H9 (cell line): ENCODE data around the gene TMTC3. TPM values are rescaled to one million over a fixed set of nuclear protein-coding genes. Genes with fewer than 3 reads are reported as not detected.

Experiments
- DNase-seq: peaks from one replicate; pipeline ENCODE4 v3.0.0-alpha.2; 2017
- H2AFZ ChIP-seq: one replicate; pipeline ENCODE4 v1.6.1; 2013; ENCODE audit warnings: mild to moderate bottlenecking, low read length, control low read depth, moderate library complexity
- H2AK5ac ChIP-seq: 2 replicates; pipeline ENCODE4 v1.6.1; 2013; ENCODE audit warnings: low read length, control low read depth, mixed read lengths; ENCODE audit not compliant: insufficient read length
- H2BK120ac ChIP-seq: one replicate; pipeline ENCODE4 v1.6.1; 2013; ENCODE audit warnings: low read depth, mild to moderate bottlenecking, low read length, control low read depth, inconsistent platforms; ENCODE audit not compliant: poor library complexity, severe bottlenecking
- H2BK12ac ChIP-seq: 2 replicates; pipeline ENCODE4 v1.6.1; 2013; ENCODE audit warnings: low read length, control low read depth, mixed read lengths, low read depth; ENCODE audit not compliant: insufficient read length
- H2BK15ac ChIP-seq: 2 replicates; pipeline ENCODE4 v1.6.1; 2013; ENCODE audit warnings: low read depth, low read length, control low read depth
- H2BK20ac ChIP-seq: one replicate; pipeline ENCODE4 v1.6.1; 2013; ENCODE audit warnings: low read depth, mild to moderate bottlenecking, low read length, control low read depth, inconsistent platforms; ENCODE audit not compliant: poor library complexity, severe bottlenecking
- H2BK5ac ChIP-seq: 2 replicates; pipeline ENCODE4 v1.6.1; 2013; ENCODE audit warnings: low read length, control low read depth, mixed read lengths; ENCODE audit not compliant: insufficient read length
- H3K14ac ChIP-seq: 2 replicates; pipeline ENCODE4 v1.6.1; 2013; ENCODE audit warnings: low read length, control low read depth; ENCODE audit not compliant: insufficient read depth
- H3K18ac ChIP-seq: 2 replicates; pipeline ENCODE4 v1.6.1; 2013; ENCODE audit warnings: low read depth, mild to moderate bottlenecking, mixed read lengths, low read length, control low read depth; ENCODE audit not compliant: insufficient read length
- H3K23ac ChIP-seq: 2 replicates; pipeline ENCODE4 v1.6.1; 2013; ENCODE audit warnings: low read length, control low read depth, mixed read lengths, low read depth; ENCODE audit not compliant: insufficient read length
- H3K23me2 ChIP-seq: 2 replicates; pipeline ENCODE4 v1.6.1; 2013; ENCODE audit warnings: low read depth, mild to moderate bottlenecking, mixed read lengths, low read length, control low read depth; ENCODE audit not compliant: insufficient read length, poor library complexity, severe bottlenecking
- H3K27ac ChIP-seq: 2 replicates; pipeline ENCODE4 v1.5.1; 2013; ENCODE audit warnings: low read length, control low read depth, mixed read lengths, low read depth; ENCODE audit not compliant: insufficient read length
- H3K27me3 ChIP-seq: 2 replicates; pipeline ENCODE4 v1.6.1; 2013; ENCODE audit warnings: low read length, control low read depth, inconsistent platforms; ENCODE audit not compliant: insufficient read depth
- H3K4ac ChIP-seq: 2 replicates; pipeline ENCODE4 v1.6.1; 2013; ENCODE audit warnings: low read depth, mild to moderate bottlenecking, control low read depth, inconsistent platforms, low read length, moderate library complexity
- H3K4me1 ChIP-seq: 2 replicates; pipeline ENCODE4 v1.6.1; 2013; ENCODE audit warnings: low read length, control low read depth, inconsistent platforms; ENCODE audit not compliant: insufficient read depth
- H3K4me2 ChIP-seq: 2 replicates; pipeline ENCODE4 v1.6.1; 2013; ENCODE audit warnings: low read length, control low read depth, mixed read lengths; ENCODE audit not compliant: insufficient read length, insufficient read depth
- H3K56ac ChIP-seq: 2 replicates; pipeline ENCODE4 v1.6.1; 2013; ENCODE audit warnings: low read depth, mild to moderate bottlenecking, mixed read lengths, low read length, control low read depth; ENCODE audit not compliant: insufficient read length
- H3K79me1 ChIP-seq: 2 replicates; pipeline ENCODE4 v1.6.1; 2013; ENCODE audit warnings: low read depth, mild to moderate bottlenecking, moderate library complexity, low read length, control low read depth, inconsistent platforms; ENCODE audit not compliant: insufficient read depth, poor library complexity, severe bottlenecking
- H3K79me2 ChIP-seq: 2 replicates; pipeline ENCODE4 v1.6.1; 2013; ENCODE audit warnings: low read length, control low read depth, inconsistent platforms; ENCODE audit not compliant: insufficient read depth
- H3K9ac ChIP-seq: 2 replicates; pipeline ENCODE4 v1.6.1; 2013; ENCODE audit warnings: low read length, control low read depth, mixed read lengths; ENCODE audit not compliant: insufficient read length; ENCODE audit errors: extremely low read depth
- H3K9me3 ChIP-seq: one replicate; pipeline ENCODE4 v1.6.1; 2013; ENCODE audit warnings: low read depth, low read length, inconsistent platforms; ENCODE audit not compliant: control insufficient read depth
- H3T11ph ChIP-seq: one replicate; pipeline ENCODE4 v1.6.1; 2013; ENCODE audit warnings: mild to moderate bottlenecking, low read length, control low read depth, inconsistent platforms
- H4K20me1 ChIP-seq: one replicate; pipeline ENCODE4 v1.6.1; 2013; ENCODE audit not compliant: control insufficient read depth, insufficient read length, insufficient read depth
- H4K5ac ChIP-seq: 2 replicates; pipeline ENCODE4 v1.6.1; 2013; ENCODE audit warnings: low read depth, mild to moderate bottlenecking, mixed read lengths, low read length, control low read depth; ENCODE audit not compliant: insufficient read length
- H4K8ac ChIP-seq: replicated peaks from 2 replicates; pipeline ENCODE4 v1.6.1; 2013; ENCODE audit warnings: low read length, control low read depth, mixed read lengths, low read depth; ENCODE audit not compliant: insufficient read length
- H4K91ac ChIP-seq: 2 replicates; pipeline ENCODE4 v1.6.1; 2013; ENCODE audit warnings: low read depth, mild to moderate bottlenecking, moderate library complexity, mixed read lengths, low read length, control low read depth; ENCODE audit not compliant: insufficient read length
- H3K27ac Mint-ChIP-seq, 3 experiments: 2 replicates in 2 of 3; 3 replicates in 1 of 3; pipeline ENCODE4 v1.8.0; 2020 to 2021; ENCODE audit warnings: mixed read lengths in 3 of 3, mild to moderate bottlenecking in 1 of 3, moderate library complexity in 1 of 3
- H3K27me3 Mint-ChIP-seq: 2 replicates; pipeline ENCODE4 v1.8.0; 2021; ENCODE audit warnings: low read depth, mild to moderate bottlenecking, moderate library complexity, mixed read lengths
- H3K36me3 Mint-ChIP-seq, 3 experiments: 2 replicates in 2 of 3; 3 replicates in 1 of 3; pipeline ENCODE4 v1.8.0; 2020 to 2021; ENCODE audit warnings: low read depth in 3 of 3, mixed read lengths in 3 of 3; ENCODE audit not compliant: insufficient read depth in 1 of 3
- H3K4me1 Mint-ChIP-seq, 2 experiments: 2 replicates each; pipeline ENCODE4 v1.8.0; 2020; ENCODE audit warnings: mixed read lengths in 2 of 2
- H3K4me3 Mint-ChIP-seq, 2 experiments: 2 replicates in 1 of 2; 3 replicates in 1 of 2; pipeline ENCODE4 v1.8.0; 2020 to 2021; ENCODE audit warnings: mild to moderate bottlenecking in 2 of 2, mixed read lengths in 2 of 2, moderate library complexity in 1 of 2
- H3K9me3 Mint-ChIP-seq, 2 experiments: 2 replicates in 1 of 2; 3 replicates in 1 of 2; pipeline ENCODE4 v1.8.0; 2020; ENCODE audit warnings: mild to moderate bottlenecking in 2 of 2, mixed read lengths in 2 of 2, moderate library complexity in 1 of 2
- CTCF ChIP-seq: fragments of 200-600 bp; sonication (generic); conservative IDR thresholded peaks from 3 replicates; pipeline ENCODE4 v1.8.0; 2021; ENCODE audit warnings: antibody characterized with exemption, mild to moderate bottlenecking
- total RNA-seq: library from RNA; stranded (reverse); gene quantifications from 2 replicates; pipeline ENCODE4 v1.2.1, GENCODE V29; 2021

The TMTC3 gene
- total RNA-seq, 1 experiment from 2014 or later = 37.7 TPM

GRCh38 chr12:88185988-88186387 lies 43.9 kb downstream of the TMTC3 start:
- Histone ChIP-seq H2BK5ac (no peak overlapping the region), H3K9me3 (no peaks in the 10 kb centered on the region), H3K4me2 (no peak overlapping the region), H3K9ac (no peak overlapping the region), H4K20me1 (no peaks in the 10 kb centered on the region), H2BK20ac (no peak overlapping the region), H3K27ac (no peak overlapping the region), H3K23ac (no peak overlapping the region), H2BK15ac (no peak overlapping the region), H4K91ac (no peak overlapping the region), H3K79me1 (no peaks in the 10 kb centered on the region), H2BK12ac (no peak overlapping the region), H4K5ac (no peak overlapping the region), H3K56ac (no peak overlapping the region), H3K4me1 (no peaks in the 10 kb centered on the region), H3K27me3 (no peaks in the 10 kb centered on the region), H3T11ph (no peak overlapping the region), H2BK120ac (no peak overlapping the region), H3K18ac (no peak overlapping the region), H3K79me2 (no peaks in the 10 kb centered on the region), H4K8ac (no peak overlapping the region), H3K23me2 (no peaks in the 10 kb centered on the region), H2AK5ac (no peak overlapping the region), H2AFZ (no peak overlapping the region), H3K4ac (no peak overlapping the region), H3K14ac (no peak overlapping the region)
- Mint-ChIP-seq H3K4me1 (no peaks in the 10 kb centered on the region), H3K27me3 (no peaks in the 10 kb centered on the region), H3K4me3 (no peak overlapping the region), H3K9me3 (peaks cover 0 to 4% of the 10 kb centered on the region in 2 experiments; a peak in 1 of 5 replicates), H3K27ac (no peak overlapping the region), H3K36me3 (peaks cover 19 to 28% (median 21%) of the 10 kb centered on the region in 3 experiments)
- no peak for DNase-seq
- TF ChIP-seq CTCF = no peak
